HG03342 (cell line): ENCODE results near the gene PARP15.
"Not testable (repeated sequence)": the region's sequence is repeated elsewhere in the genome, so short reads cannot be mapped to it uniquely, and the experiment has no call there.

ENCODE experiments used
- ATAC-seq: cut with Tn5 transposase; IDR thresholded peaks from one replicate; pipeline ENCODE4 v1.9.1; 2021; ENCODE audit warnings: mild to moderate bottlenecking, moderate library complexity; ENCODE audit not compliant: unreplicated experiment

PARP15 gene

GRCh38 chr3:122612696-122613095 is 35.2 kb downstream of the PARP15 start:
- no peak for ATAC-seq

- ATAC-seq = no peak
These were observed 37.9 kb downstream of the PARP15 start for GRCh38 chr3:122615303-122615702.

GRCh38 chr3:122618614-122619013 is 41.2 kb downstream of the PARP15 start:
- ATAC-seq = no peak

- no peak for ATAC-seq
These were observed 41.6 kb downstream of the PARP15 start for GRCh38 chr3:122619040-122619439.

GRCh38 chr3:122620399-122620798 is 42.9 kb downstream of the PARP15 start:
- no peak for ATAC-seq

GRCh38 chr3:122621112-122621511 is 43.7 kb downstream of the PARP15 start:
- no peak for ATAC-seq

- ATAC-seq = no peak
These were observed 45.8 kb downstream of the PARP15 start for GRCh38 chr3:122623031-122623829.

- ATAC-seq = no peak
These were observed 49.2 kb downstream of the PARP15 start for GRCh38 chr3:122626515-122627180.

- no peak for ATAC-seq
These were observed 49.9 kb downstream of the PARP15 start for GRCh38 chr3:122627301-122627700.

GRCh38 chr3:122628567-122628966 is 51.1 kb downstream of the PARP15 start:
- no peak for ATAC-seq

GRCh38 chr3:122629763-122630162 is 52.3 kb downstream of the PARP15 start:
- no peak for ATAC-seq

- ATAC-seq = no peak
These were observed 58.3 kb downstream of the PARP15 start for GRCh38 chr3:122635789-122636188.

GRCh38 chr3:122636697-122637096 is 59.2 kb downstream of the PARP15 start:
- no peak for ATAC-seq

- ATAC-seq = no peak
These were observed 63.1 kb downstream of the PARP15 start for GRCh38 chr3:122640437-122640999.

GRCh38 chr3:122642935-122643334 is 65.5 kb downstream of the PARP15 start:
- peak; percentile 71 for ATAC-seq

- peak; percentile 59 for ATAC-seq
These were observed 68.9 kb downstream of the PARP15 start for GRCh38 chr3:122646146-122646988.

GRCh38 chr3:122651233-122651907 is 73.9 kb downstream of the PARP15 start:
- not testable (repeated sequence) for ATAC-seq

GRCh38 chr3:122651962-122652361 is 74.5 kb downstream of the PARP15 start:
- ATAC-seq = not testable (repeated sequence)

GRCh38 chr3:122658336-122658735 is 80.9 kb downstream of the PARP15 start:
- ATAC-seq = not testable (repeated sequence)

- ATAC-seq = no peak
These were observed 83.0 kb downstream of the PARP15 start for GRCh38 chr3:122660297-122660974.
